ENCODE data around the gene VSX1. TPM values are rescaled to one million over a fixed set of nuclear protein-coding genes. Genes with fewer than 3 reads are reported as not detected.

VSX1 gene
- total and polyA plus RNA-seq, 9 of the 15 experiments (the other 6 are each of a cell fraction or from before 2014, with no cell fraction given), result not detected

GRCh38 chr20:25039697-25040437 lies 42.1 kb downstream of the VSX1 start (continued):
- TF ChIP-seq, protein P1, sequence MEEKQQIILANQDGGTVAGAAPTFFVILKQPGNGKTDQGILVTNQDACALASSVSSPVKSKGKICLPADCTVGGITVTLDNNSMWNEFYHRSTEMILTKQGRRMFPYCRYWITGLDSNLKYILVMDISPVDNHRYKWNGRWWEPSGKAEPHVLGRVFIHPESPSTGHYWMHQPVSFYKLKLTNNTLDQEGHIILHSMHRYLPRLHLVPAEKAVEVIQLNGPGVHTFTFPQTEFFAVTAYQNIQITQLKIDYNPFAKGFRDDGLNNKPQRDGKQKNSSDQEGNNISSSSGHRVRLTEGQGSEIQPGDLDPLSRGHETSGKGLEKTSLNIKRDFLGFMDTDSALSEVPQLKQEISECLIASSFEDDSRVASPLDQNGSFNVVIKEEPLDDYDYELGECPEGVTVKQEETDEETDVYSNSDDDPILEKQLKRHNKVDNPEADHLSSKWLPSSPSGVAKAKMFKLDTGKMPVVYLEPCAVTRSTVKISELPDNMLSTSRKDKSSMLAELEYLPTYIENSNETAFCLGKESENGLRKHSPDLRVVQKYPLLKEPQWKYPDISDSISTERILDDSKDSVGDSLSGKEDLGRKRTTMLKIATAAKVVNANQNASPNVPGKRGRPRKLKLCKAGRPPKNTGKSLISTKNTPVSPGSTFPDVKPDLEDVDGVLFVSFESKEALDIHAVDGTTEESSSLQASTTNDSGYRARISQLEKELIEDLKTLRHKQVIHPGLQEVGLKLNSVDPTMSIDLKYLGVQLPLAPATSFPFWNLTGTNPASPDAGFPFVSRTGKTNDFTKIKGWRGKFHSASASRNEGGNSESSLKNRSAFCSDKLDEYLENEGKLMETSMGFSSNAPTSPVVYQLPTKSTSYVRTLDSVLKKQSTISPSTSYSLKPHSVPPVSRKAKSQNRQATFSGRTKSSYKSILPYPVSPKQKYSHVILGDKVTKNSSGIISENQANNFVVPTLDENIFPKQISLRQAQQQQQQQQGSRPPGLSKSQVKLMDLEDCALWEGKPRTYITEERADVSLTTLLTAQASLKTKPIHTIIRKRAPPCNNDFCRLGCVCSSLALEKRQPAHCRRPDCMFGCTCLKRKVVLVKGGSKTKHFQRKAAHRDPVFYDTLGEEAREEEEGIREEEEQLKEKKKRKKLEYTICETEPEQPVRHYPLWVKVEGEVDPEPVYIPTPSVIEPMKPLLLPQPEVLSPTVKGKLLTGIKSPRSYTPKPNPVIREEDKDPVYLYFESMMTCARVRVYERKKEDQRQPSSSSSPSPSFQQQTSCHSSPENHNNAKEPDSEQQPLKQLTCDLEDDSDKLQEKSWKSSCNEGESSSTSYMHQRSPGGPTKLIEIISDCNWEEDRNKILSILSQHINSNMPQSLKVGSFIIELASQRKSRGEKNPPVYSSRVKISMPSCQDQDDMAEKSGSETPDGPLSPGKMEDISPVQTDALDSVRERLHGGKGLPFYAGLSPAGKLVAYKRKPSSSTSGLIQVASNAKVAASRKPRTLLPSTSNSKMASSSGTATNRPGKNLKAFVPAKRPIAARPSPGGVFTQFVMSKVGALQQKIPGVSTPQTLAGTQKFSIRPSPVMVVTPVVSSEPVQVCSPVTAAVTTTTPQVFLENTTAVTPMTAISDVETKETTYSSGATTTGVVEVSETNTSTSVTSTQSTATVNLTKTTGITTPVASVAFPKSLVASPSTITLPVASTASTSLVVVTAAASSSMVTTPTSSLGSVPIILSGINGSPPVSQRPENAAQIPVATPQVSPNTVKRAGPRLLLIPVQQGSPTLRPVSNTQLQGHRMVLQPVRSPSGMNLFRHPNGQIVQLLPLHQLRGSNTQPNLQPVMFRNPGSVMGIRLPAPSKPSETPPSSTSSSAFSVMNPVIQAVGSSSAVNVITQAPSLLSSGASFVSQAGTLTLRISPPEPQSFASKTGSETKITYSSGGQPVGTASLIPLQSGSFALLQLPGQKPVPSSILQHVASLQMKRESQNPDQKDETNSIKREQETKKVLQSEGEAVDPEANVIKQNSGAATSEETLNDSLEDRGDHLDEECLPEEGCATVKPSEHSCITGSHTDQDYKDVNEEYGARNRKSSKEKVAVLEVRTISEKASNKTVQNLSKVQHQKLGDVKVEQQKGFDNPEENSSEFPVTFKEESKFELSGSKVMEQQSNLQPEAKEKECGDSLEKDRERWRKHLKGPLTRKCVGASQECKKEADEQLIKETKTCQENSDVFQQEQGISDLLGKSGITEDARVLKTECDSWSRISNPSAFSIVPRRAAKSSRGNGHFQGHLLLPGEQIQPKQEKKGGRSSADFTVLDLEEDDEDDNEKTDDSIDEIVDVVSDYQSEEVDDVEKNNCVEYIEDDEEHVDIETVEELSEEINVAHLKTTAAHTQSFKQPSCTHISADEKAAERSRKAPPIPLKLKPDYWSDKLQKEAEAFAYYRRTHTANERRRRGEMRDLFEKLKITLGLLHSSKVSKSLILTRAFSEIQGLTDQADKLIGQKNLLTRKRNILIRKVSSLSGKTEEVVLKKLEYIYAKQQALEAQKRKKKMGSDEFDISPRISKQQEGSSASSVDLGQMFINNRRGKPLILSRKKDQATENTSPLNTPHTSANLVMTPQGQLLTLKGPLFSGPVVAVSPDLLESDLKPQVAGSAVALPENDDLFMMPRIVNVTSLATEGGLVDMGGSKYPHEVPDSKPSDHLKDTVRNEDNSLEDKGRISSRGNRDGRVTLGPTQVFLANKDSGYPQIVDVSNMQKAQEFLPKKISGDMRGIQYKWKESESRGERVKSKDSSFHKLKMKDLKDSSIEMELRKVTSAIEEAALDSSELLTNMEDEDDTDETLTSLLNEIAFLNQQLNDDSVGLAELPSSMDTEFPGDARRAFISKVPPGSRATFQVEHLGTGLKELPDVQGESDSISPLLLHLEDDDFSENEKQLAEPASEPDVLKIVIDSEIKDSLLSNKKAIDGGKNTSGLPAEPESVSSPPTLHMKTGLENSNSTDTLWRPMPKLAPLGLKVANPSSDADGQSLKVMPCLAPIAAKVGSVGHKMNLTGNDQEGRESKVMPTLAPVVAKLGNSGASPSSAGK (IDR thresholded peaks at IDR 0.05), result no peak
- TF ChIP-seq BMI1 (IDR thresholded peaks at IDR 0.05; ENCODE audit: low read length), result no peak
- no peak for TF ChIP-seq ZFP1 (CRISPR knock-in tag; IDR thresholded peaks at IDR 0.05)
- no peak for TF ChIP-seq ZBTB34 (CRISPR knock-in tag; IDR thresholded peaks at IDR 0.05)
- no peak for TF ChIP-seq E4F1 (CRISPR knock-in tag; IDR thresholded peaks at IDR 0.05; ENCODE audit: borderline replicate concordance)
- TF ChIP-seq POLR2G (IDR thresholded peaks at IDR 0.05; ENCODE audit: low read depth, low read length), result no peak
- TF ChIP-seq, protein P2, sequence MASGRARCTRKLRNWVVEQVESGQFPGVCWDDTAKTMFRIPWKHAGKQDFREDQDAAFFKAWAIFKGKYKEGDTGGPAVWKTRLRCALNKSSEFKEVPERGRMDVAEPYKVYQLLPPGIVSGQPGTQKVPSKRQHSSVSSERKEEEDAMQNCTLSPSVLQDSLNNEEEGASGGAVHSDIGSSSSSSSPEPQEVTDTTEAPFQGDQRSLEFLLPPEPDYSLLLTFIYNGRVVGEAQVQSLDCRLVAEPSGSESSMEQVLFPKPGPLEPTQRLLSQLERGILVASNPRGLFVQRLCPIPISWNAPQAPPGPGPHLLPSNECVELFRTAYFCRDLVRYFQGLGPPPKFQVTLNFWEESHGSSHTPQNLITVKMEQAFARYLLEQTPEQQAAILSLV (tag; IDR thresholded peaks at IDR 0.05), result no peak
- TF ChIP-seq ARID1B (IDR thresholded peaks at IDR 0.05), result no peak
- TF ChIP-seq ZNF316 (IDR thresholded peaks at IDR 0.05), result no peak
- no peak for TF ChIP-seq DNMT1 (IDR thresholded peaks at IDR 0.05)
- TF ChIP-seq ZNF77 (CRISPR knock-in tag; IDR thresholded peaks at IDR 0.05), result no peak

Data from K562 (cell line).